Measurements from ENCODE around the gene REEP2.

The REEP2 gene

DNA sequence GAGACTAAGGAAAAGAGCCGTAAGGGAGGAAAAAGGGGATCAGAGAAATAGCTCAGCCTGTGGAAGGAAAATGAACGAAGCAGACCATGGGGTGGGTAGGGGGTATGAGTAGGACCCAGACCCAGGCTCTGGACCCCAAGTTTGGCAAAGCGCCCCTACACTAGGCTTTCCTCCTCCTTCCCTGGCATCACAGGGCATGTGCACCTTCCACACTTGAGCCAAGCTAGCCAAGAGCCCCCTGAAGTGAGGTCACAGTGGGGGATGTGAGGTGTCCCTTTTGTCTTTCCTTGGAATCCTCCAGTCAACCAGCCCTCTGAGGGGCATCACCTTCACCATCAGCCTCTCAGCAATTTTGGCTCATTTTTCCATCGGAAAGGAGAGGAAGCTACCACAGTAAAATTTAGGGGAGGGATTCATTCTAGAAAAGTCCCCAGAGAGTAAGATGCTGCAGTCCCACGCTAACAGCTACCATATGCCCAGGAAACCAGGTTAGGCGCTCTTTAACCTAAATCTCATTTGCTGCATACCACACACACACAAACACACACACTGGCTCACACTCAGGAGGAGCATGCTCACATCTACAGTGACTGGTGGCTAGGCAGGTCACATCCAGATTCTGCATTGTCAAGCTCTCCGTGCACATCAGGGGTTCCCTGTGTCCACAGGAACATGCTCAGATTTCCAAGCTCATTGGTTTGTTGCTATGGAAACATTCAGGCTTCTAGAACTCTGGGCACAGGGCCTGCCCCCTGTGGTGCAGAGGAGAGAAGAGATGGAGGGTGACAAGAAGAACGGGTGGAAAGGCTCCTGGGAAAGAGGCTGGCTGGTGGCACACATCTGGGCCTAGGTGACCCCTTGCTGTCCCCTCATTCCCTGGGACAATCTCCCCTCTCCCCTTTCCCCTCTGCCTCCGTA lies 9.9 kb downstream of the REEP2 start:
- peak; percentile 69 for DNase-seq

- DNase-seq = peak; percentile 96
These were observed 10.8 kb downstream of the REEP2 start for GRCh38 chr5:138449501-138450239.

DNA sequence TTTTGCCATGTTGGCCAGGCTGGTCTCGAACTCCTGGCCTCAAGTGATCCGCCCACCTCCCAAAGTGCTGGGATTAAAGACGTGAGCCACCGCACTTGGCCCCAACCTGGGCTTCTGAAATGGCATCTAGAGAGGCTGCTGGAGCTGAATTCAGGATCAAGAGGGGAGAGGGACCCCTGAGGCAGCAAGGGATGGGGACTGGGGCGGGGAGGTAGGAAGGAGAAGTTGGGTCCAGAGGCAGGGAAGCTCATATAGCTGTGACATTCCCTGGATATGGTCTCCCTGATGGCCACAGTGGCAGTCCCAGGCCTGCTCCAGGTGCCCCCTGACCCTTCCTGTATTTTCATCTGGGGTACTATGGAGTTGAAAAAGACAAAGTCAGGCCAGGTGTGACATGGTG lies 12.1 kb downstream of the REEP2 start:
- no peak for DNase-seq

- DNase-seq = no peak
These were observed 13.9 kb downstream of the REEP2 start for GRCh38 chr5:138452720-138453119.

DNA sequence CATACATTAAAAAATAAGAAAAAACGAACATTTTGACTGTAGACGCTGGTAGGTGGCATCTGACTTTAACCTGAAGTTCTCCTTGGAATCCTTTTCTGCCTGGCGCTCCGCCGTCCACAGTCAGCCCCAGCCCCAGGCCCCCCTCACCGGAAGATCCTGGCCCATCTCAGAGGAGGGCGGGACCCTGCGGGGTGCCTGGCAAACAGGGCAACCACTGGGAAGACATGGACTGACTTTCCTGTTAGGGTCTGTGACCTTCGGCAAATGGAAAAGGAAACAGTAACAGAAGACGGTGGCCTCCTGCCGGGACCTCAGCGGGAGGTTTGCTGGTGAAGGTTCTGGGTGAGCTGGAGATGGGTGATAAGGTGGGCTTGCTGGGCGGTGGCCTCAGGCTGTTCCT lies 14.7 kb downstream of the REEP2 start:
- no peak for DNase-seq

- no peak for DNase-seq
These were observed 15.3 kb downstream of the REEP2 start for GRCh38 chr5:138454121-138454520.

DNA sequence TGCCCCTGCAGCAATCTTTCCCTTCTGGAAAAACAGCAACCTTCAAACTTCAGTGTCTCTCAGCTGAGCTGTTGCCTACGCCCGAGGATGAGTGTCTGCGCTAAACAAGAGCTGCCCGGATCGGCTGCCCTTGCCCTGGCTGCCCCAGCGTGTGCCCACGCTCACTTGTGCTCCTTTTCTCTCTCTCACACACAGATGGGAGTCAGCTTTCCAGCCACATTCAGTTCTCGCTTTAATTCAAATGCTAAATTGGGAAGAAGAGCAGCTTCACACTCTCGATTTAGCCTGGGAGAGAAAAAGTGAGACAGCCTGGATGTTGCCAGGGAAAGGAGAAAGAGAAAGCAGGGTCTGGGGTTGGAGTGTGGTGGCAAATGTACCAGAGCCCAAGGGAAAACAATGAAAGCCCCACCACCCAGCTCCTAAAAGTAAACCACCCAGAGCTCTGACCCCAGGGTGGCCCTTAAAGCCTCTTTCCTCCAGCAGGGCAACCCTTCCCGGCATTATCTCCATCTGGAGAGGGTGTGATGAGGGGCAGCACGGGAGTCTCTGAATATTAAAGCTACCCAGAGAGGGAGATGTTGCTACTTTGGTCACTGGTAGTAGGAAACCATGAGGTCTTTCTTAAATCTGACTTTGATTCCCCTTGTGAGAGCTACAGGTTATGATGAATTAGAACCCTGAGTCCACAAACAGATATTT lies 16.5 kb downstream of the REEP2 start:
- DNase-seq = no peak

GRCh38 chr5:138457531-138458275 lies 18.8 kb downstream of the REEP2 start:
- no peak for DNase-seq

DNA sequence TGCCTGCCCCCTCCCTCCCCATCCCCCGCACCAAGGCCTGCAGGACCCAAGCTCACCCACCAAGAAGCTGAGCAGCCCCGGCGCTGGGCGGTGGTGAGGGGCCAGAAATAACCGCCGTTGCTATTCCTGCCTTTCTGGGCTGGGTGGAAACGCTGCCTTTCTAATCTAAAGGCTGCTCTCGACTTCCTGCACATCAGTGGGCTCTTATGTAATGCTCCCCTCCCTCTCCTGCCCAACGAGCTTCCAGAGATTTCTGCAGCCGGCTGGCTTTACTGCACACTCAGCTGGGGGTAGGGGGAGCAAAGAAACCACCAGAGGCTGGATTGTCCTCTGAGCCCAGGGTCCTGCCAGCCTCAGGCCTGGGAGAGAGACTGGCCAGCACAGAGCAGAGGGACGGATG lies 19.5 kb downstream of the REEP2 start:
- DNase-seq = no peak

DNA sequence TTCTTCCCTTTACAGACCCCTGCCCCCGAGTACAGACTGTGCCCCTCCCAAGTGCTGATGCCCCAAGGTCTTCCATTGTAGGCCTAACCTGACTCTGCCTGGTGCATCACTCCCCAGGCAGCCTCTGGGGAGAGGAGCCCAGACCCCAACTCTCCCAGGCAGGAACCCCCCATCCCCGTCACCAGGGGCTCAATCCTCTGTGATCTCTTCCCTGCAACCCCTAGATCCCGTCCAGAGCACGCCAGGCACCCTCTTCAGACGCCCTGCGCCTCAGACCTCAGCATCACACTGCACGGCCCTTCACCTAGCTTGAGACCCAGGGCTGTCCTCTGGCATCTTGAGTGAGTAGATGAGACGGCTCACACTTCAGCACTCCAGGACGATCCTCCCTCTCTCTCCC lies 20.0 kb downstream of the REEP2 start:
- no peak for DNase-seq

GRCh38 chr5:138459311-138459933 lies 20.6 kb downstream of the REEP2 start:
- DNase-seq = no peak

DNA sequence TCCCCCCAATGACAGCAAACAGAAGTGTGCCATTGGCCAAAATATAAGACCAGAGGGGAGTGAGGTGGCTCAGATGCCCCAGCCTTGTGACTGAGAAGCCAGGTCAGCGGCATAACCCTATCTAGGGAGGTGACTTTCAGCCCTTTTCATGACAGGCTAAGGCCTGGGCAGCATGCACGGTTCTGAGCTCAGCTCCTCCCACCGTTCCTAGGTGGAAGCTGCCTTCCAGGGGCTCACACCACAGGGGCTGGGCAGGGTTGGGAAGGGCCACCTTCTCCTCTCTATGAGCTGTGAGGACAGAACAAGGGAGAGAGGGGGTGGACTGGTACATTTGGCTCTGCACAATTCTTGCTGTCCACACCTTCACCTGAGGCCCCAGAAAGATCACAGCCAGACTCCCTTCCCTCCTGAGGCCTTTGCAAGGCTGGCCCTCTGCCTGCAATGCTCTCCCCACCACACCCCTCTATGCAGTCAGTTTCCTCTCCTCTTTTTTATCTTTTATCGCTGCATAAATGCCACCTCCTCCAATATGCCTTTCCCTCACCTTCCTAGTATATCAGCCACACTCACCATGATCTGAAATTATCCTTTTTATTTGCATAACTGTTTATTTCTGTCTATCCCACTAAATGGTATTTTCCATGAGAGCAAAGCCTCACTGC lies 21.3 kb downstream of the REEP2 start:
- DNase-seq = no peak

DNA sequence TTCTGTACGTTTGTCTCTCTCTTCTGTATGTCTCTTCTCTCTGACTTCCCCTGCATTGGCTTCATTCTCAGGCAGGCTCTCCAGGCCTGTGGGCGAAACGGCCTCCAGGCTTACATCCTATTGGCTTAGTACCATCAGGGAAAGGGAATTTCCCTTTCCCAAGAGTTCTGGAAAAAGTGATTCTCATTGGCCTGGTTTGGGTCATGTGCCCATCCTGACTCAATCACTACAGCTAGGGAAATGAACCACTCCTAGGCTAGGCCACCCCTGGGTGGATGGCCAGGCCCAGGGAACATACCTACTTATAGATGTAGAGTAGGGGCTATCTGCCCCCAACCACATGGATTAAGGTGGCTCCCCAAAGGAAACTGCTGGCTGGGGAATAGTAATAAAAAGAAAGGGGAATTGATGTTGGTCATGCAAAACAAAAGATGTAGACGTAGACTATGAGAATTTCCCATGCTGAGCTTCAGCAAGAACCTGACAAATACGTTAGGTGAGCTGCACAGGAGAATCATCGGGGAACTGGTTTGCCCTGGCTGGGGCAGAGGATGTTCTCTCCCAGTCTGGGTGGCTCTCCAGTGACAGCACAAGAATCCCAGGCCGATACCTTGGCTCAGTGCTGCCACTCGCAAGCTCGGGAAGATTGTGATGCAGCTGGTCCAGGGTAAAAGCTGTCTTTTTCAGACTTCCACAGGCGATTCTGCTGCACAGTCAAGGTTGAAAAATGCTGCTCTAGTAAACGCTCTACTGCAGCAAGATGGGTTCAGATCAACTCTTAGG lies 22.7 kb downstream of the REEP2 start:
- no peak for DNase-seq

GRCh38 chr5:138463419-138464007 lies 24.7 kb downstream of the REEP2 start:
- no peak for DNase-seq

DNA sequence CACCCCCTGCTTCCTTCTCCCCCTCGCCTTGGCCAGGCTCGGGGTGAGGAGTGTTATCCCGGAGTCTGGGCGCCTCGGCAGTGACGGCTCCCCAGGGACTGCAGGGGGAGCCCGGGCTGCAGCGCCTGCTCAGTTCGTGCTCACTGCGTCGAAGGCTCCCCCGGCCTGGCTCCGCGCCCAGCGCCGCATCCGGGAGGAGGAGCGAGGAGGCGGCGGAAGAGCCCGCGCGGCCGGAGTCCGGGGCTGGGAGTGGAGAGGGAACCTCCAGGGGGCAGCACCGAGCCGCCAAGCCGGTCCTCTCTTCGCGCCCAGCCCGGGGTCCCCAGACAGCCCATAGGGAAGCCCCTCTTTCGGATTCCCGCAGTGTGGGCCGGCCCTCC lies 25.1 kb downstream of the REEP2 start:
- peak; percentile 99 for DNase-seq

DNA sequence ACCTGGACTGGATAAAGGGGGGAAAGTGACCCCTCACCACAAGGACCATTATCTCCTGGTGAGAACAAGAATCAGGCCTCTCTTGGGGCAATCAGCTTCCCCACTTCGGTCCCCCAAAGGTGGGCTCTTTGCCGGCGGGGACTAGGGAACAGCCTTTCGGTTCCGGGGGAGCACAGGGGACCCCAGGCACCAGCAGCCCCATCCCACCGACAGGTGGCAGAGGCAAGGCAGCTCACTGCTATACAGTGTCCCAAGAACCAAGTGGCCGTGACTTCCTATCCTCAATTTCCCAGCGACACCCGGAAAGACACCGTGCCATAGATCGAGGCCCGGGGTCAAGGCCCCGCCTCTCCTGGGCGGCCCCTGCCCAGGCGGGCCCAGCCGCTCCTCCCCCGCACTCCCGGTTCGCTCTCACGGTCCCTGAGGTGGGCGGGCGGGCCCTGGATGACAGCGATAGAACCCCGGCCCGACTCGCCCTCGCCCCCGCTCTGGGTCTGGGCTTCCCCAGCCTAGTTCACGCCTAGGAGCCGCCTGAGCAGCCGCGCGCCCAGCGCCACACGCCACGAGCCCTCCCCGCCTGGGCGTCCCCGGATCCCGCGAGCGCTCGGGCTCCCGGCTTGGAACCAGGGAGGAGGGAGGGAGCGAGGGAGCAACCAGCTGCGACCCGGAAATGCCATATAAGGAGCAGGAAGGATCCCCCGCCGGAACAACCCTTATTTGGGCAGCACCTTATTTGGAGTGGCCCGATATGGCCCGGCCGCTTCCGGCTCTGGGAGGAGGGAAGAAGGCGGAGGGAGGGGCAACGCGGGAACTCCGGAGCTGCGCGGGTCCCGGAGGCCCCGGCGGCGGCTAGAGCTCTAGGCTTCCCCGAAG lies 25.8 kb downstream of the REEP2 start:
- DNase-seq = peak; percentile 100

DNA sequence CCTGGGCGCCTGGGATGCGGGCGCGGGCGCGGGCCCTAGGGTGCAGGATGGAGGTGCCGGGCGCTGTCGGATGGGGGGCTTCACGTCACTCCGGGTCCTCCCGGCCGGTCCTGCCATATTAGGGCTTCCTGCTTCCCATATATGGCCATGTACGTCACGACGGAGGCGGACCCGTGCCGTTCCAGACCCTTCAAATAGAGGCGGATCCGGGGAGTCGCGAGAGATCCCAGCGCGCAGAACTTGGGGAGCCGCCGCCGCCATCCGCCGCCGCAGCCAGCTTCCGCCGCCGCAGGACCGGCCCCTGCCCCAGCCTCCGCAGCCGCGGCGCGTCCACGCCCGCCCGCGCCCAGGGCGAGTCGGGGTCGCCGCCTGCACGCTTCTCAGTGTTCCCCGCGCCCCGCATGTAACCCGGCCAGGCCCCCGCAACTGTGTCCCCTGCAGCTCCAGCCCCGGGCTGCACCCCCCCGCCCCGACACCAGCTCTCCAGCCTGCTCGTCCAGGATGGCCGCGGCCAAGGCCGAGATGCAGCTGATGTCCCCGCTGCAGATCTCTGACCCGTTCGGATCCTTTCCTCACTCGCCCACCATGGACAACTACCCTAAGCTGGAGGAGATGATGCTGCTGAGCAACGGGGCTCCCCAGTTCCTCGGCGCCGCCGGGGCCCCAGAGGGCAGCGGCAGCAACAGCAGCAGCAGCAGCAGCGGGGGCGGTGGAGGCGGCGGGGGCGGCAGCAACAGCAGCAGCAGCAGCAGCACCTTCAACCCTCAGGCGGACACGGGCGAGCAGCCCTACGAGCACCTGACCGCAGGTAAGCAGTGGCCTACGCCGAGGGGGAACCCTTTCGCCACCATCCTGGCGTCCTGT lies 26.6 kb downstream of the REEP2 start, which contains the start of gene EGR1:
EGR1 (plus strand) TSS at position 219 of the 864 bp plus-strand sequence; CDS start at position 502, 283 bp downstream.
- peak; percentile 99 for DNase-seq

Measured in retina (tissue), 1 donor.